Limb (tissue), 2 donors: ENCODE data around the gene GPR68.
"Not testable (repeated sequence)": the region's sequence is repeated elsewhere in the genome, so short reads cannot be mapped to it uniquely, and the experiment has no call there.

ENCODE experiments used
- DNase-seq, 2 donors: peaks; one replicate each; pipeline ENCODE4 v3.0.0-alpha.2; 2016; ENCODE audit errors: extremely low spot score in 2 of 2

Gene GPR68

GRCh38 chr14:91272341-91273272 lies 28.1 kb upstream of the GPR68 start:
- no peak for DNase-seq

- DNase-seq: no peak
Observed at GRCh38 chr14:91271639-91272038, 27.1 kb upstream of the GPR68 start.

- DNase-seq: no peak
Observed at GRCh38 chr14:91270619-91271018, 26.1 kb upstream of the GPR68 start.

GRCh38 chr14:91270188-91270587 lies 25.7 kb upstream of the GPR68 start:
- DNase-seq: no peak

GRCh38 chr14:91269076-91269991 lies 24.8 kb upstream of the GPR68 start:
- DNase-seq: no peak

- DNase-seq: no peak
Observed at GRCh38 chr14:91267965-91268437, 23.5 kb upstream of the GPR68 start.

- not testable (repeated sequence) for DNase-seq
Observed at GRCh38 chr14:91266276-91266675, 21.8 kb upstream of the GPR68 start.

- no peak for DNase-seq
Observed at GRCh38 chr14:91265404-91265803, 20.9 kb upstream of the GPR68 start.

- no peak for DNase-seq
Observed at GRCh38 chr14:91264151-91265150, 19.9 kb upstream of the GPR68 start.

- no peak for DNase-seq
Observed at GRCh38 chr14:91263329-91263728, 18.8 kb upstream of the GPR68 start.

- no peak for DNase-seq
Observed at GRCh38 chr14:91261986-91262549, 17.6 kb upstream of the GPR68 start.

GRCh38 chr14:91261115-91261514 lies 16.6 kb upstream of the GPR68 start:
- DNase-seq: no peak

GRCh38 chr14:91258876-91259275 lies 14.4 kb upstream of the GPR68 start:
- no peak for DNase-seq

GRCh38 chr14:91258011-91258618 lies 13.6 kb upstream of the GPR68 start:
- no peak for DNase-seq

GRCh38 chr14:91257328-91258010 lies 13.0 kb upstream of the GPR68 start:
- no peak for DNase-seq

GRCh38 chr14:91256661-91257060 lies 12.2 kb upstream of the GPR68 start:
- no peak for DNase-seq

- DNase-seq: no peak
Observed at GRCh38 chr14:91255026-91255695, 10.7 kb upstream of the GPR68 start.

- no peak for DNase-seq
Observed at GRCh38 chr14:91254461-91254860, 10.0 kb upstream of the GPR68 start.

GRCh38 chr14:91253795-91254323 lies 9.4 kb upstream of the GPR68 start:
- no peak for DNase-seq
